ENCODE measurements around the gene KCNC3.

The KCNC3 gene

GRCh38 chr19:50325310-50326100, 3.7 kb downstream of the KCNC3 start:
- H2AFZ ChIP-seq (ENCODE audit: low read depth): no peak overlapping the region
- H3K4me2 ChIP-seq: no peak overlapping the region
- no peak overlapping the region for H3K27ac ChIP-seq
- TF ChIP-seq CTCF (conservative IDR thresholded peaks at IDR 0.05; ENCODE audit: low read depth, low read length): no peak
- no peak overlapping the region for H3K4me3 ChIP-seq (IDR thresholded peaks at IDR 0.05; ENCODE audit: insufficient read depth, low read depth, low read length)
- H3K36me3 ChIP-seq (ENCODE audit: insufficient read depth): no peaks in the 10 kb centered on the region
- H3K9ac ChIP-seq: no peak overlapping the region
- H3K4me1 ChIP-seq (ENCODE audit: low read depth, poor library complexity, severe bottlenecking): no peaks in the 10 kb centered on the region
- no peaks in the 10 kb centered on the region for H4K20me1 ChIP-seq (ENCODE audit: insufficient read depth)
- H3K27me3 ChIP-seq (ENCODE audit: insufficient read depth, low read depth): peaks cover 40% of the 10 kb centered on the region
- H3K79me2 ChIP-seq (ENCODE audit: insufficient read depth, low read depth): no peaks in the 10 kb centered on the region

DNA sequence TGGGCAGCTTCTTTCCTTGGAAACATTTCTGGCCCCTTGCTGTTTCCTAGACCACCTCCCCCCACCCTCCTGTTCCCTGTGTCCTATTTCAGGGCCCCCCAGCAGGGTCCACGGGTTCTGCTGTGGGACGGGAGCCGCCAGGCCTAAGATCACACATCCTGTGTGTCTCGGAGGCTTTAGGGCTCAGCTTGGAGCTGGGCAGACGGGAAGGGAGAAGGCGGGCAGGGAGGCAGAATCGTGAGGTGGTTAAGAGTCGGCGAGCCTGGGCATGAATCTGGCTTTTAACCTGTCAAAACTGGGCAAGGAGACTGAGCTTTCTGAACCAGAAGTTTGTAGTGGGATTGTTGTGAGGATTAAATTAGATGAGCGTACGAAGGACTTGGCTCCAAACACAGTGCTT, 4.8 kb downstream of the KCNC3 start:
- Histone ChIP-seq H3K9ac (no peak overlapping the region), H3K79me2 (ENCODE audit: insufficient read depth, low read depth) (no peaks in the 10 kb centered on the region), H3K4me3 (IDR thresholded peaks at IDR 0.05; ENCODE audit: insufficient read depth, low read depth, low read length) (no peak overlapping the region), H3K36me3 (ENCODE audit: insufficient read depth) (no peaks in the 10 kb centered on the region), H2AFZ (ENCODE audit: low read depth) (no peak overlapping the region), H3K27me3 (ENCODE audit: insufficient read depth, low read depth) (peaks cover 32% of the 10 kb centered on the region), H3K27ac (no peak overlapping the region), H3K4me2 (no peak overlapping the region), H4K20me1 (ENCODE audit: insufficient read depth) (no peaks in the 10 kb centered on the region), H3K4me1 (ENCODE audit: low read depth, poor library complexity, severe bottlenecking) (no peaks in the 10 kb centered on the region)
- no peak for TF ChIP-seq CTCF (conservative IDR thresholded peaks at IDR 0.05; ENCODE audit: low read depth, low read length)

- no peak for TF ChIP-seq CTCF (conservative IDR thresholded peaks at IDR 0.05; ENCODE audit: low read depth, low read length)
- H3K9ac ChIP-seq: no peak overlapping the region
- peaks cover 34% of the 10 kb centered on the region for H3K27me3 ChIP-seq (ENCODE audit: insufficient read depth, low read depth)
- no peak overlapping the region for H2AFZ ChIP-seq (ENCODE audit: low read depth)
- no peaks in the 10 kb centered on the region for H3K4me1 ChIP-seq (ENCODE audit: low read depth, poor library complexity, severe bottlenecking)
- no peak overlapping the region for H3K4me2 ChIP-seq
- no peaks in the 10 kb centered on the region for H3K36me3 ChIP-seq (ENCODE audit: insufficient read depth)
- no peaks in the 10 kb centered on the region for H3K79me2 ChIP-seq (ENCODE audit: insufficient read depth, low read depth)
- no peak overlapping the region for H3K4me3 ChIP-seq (IDR thresholded peaks at IDR 0.05; ENCODE audit: insufficient read depth, low read depth, low read length)
- no peak overlapping the region for H3K27ac ChIP-seq
- no peaks in the 10 kb centered on the region for H4K20me1 ChIP-seq (ENCODE audit: insufficient read depth)
These were observed 5.4 kb downstream of the KCNC3 start for GRCh38 chr19:50323782-50324133.

DNA sequence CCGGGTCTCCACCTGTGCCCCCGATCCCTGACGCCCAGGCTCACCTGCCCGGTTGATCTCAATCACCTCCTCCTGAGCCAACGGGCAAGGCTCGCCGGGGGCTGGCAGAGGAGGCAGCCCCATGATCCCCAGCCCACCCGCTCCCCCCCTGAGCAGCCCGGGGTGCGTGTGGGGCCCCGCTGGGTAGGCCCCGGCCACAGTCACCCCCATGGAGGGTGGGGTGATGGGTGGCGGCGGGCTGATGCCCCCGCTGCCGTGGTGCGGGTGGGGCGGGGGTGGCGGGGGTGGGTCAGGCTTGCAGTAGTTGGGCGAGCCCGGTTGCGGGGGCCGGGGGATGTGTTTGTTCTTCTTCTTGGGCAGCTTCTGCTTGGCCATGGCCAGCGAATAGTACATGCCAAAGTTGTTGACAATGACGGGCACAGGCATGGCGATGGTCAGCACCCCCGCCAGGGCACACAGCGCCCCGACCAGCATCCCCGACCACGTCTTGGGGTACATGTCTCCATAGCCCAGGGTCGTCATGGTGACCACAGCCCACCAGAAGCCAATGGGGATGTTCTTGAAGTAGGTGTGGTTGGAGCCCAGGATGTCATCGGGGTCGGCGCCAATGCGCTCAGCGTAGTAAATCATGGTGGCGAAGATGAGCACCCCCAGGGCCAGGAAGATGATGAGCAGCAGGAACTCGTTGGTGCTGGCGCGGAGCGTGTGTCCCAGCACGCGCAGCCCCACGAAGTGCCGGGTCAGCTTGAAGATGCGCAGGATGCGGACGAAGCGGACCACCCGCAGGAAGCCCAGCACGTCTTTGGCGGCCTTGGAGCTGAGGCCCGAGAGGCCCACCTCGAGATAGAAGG, 6.0 kb downstream of the KCNC3 start:
- no peak overlapping the region for H2AFZ ChIP-seq (ENCODE audit: low read depth)
- H3K27ac ChIP-seq: no peak overlapping the region
- H4K20me1 ChIP-seq (ENCODE audit: insufficient read depth): no peaks in the 10 kb centered on the region
- no peak overlapping the region for H3K9ac ChIP-seq
- no peaks in the 10 kb centered on the region for H3K79me2 ChIP-seq (ENCODE audit: insufficient read depth, low read depth)
- H3K36me3 ChIP-seq (ENCODE audit: insufficient read depth): no peaks in the 10 kb centered on the region
- no peaks in the 10 kb centered on the region for H3K4me1 ChIP-seq (ENCODE audit: low read depth, poor library complexity, severe bottlenecking)
- H3K27me3 ChIP-seq (ENCODE audit: insufficient read depth, low read depth): peaks cover 40% of the 10 kb centered on the region
- H3K4me3 ChIP-seq (IDR thresholded peaks at IDR 0.05; ENCODE audit: insufficient read depth, low read depth, low read length): no peak overlapping the region
- no peak for TF ChIP-seq CTCF (conservative IDR thresholded peaks at IDR 0.05; ENCODE audit: low read depth, low read length)
- H3K4me2 ChIP-seq: no peak overlapping the region
